Colonic mucosa (tissue), 4 donors: ENCODE measurements around the gene SMIM1. TPM values are rescaled to one million over a fixed set of nuclear protein-coding genes. Genes with fewer than 3 reads are reported as not detected.

Experiments
- DNase-seq: peaks from one replicate; pipeline ENCODE4 v3.0.0-alpha.2; 2020
- H3K27ac ChIP-seq: fragments of 200-600 bp; one replicate; pipeline ENCODE4 v1.8.0; 2021
- H3K27me3 ChIP-seq: fragments of 200-600 bp; one replicate; pipeline ENCODE4 v1.8.0; 2021
- H3K36me3 ChIP-seq: fragments of 200-600 bp; one replicate; pipeline ENCODE4 v1.8.0; 2021
- H3K4me1 ChIP-seq: fragments of 200-600 bp; one replicate; pipeline ENCODE4 v1.8.0; 2021; ENCODE audit warnings: mild to moderate bottlenecking
- H3K4me3 ChIP-seq: fragments of 200-600 bp; one replicate; pipeline ENCODE4 v1.8.0; 2021
- H3K9ac ChIP-seq, 2 donors: one replicate each; pipeline ENCODE4 v1.7.0; 2013; ENCODE audit warnings: control low read depth in 2 of 2, low read depth in 2 of 2, low read length in 2 of 2
- H3K9me3 ChIP-seq: fragments of 200-600 bp; one replicate; pipeline ENCODE4 v1.8.0; 2021
- CTCF ChIP-seq: fragments of 200-600 bp; IDR thresholded peaks from one replicate; pipeline ENCODE4 v1.8.0; 2022; ENCODE audit warnings: antibody characterized with exemption, mild to moderate bottlenecking
- intact Hi-C: fragments of 100-400 bp; cut with DNase I; formaldehyde crosslinking; loops from one replicate; pipeline ENCODE4 v1.14.1; 2022
- total RNA-seq, 2 donors: library from RNA; stranded (reverse); fragmentation: NEBNext Ultra II Directional in 1 of 2; extraction: Animal tissue kit (Norgen Biotek cat#: 25700) in 1 of 2; gene quantifications; one replicate each; pipeline ENCODE4 v1.2.1, GENCODE V29; 2021
- donor health status: healthy.
- donor health status: DM: no; HTN: no; CAD: no.
- donor health status: DM: no; HTN: no; CAD: no.

The SMIM1 gene
- total RNA-seq, 2 donors from 2014 or later, result 1.9 to 2.4 TPM

DNA sequence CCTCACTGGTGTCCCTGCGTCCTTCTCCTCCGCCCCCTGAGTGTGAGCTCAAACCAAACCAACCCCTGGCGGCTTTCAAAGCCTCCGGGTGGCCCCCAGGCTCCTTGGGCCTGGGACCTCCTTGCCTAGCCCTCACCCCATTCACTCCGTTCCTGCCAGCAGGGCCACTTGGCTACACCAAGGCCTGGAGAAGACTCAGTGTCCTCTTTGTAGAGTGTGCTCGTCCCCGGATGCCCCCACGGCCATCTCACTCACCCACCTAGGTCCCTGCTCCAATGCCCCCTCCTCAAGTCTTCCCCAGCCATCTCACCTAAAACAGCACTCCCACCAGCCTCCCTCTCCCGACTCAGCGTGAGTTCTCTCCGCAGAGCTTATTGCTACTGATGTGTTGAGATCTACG lies 27.5 kb upstream of the SMIM1 start:
- Histone ChIP-seq H3K9ac (no peak overlapping the region), H3K36me3 (no peaks in the 10 kb centered on the region), H3K9me3 (no peaks in the 10 kb centered on the region), H3K27ac (no peak overlapping the region), H3K4me3 (no peak overlapping the region), H3K27me3 (no peaks in the 10 kb centered on the region), H3K4me1 (peaks cover 8% of the 10 kb centered on the region)
- no peak for DNase-seq
- TF ChIP-seq CTCF, result no peak
- intact Hi-C loops, result no loop called here

DNA sequence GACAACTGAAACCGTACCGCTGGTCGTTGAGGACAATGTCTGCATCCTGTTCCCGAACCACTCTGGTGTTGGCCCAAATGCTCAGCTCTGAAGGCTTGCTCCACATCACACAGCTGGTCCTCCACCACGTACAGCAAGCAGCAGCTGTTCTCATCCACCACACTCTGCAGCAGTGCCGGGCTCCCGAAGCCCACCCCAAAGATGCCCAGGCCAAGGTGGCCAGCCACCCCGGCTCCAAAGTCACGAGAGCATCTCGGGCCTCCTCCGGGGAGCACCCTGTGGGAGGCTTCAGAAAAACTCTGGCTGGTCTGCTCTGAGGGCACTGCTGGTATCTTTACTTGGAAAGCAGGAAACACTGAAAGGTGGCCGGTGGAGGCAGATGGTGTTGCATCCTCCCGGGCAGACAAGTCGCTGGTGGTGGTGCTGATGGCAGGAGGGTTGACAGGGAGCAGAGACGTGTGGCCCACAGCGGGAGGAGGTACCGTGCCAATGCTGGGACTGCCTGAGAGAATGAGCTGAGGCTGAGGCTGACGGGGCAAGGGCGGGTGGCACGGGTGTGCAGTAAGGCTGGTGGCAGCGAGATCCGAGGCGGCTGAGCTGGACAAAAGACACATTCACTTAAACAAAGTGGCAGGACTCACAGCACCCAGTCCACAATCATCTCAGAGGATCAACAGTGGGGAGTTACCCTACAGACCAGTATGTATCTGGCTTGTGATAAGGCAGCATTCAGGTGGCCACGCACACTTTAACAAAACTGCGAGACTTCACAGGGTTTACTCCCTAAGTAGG lies 26.8 kb upstream of the SMIM1 start:
- Histone ChIP-seq H3K4me1 (peaks cover 8% of the 10 kb centered on the region), H3K4me3 (no peak overlapping the region), H3K9ac (no peak overlapping the region), H3K27me3 (no peaks in the 10 kb centered on the region), H3K36me3 (no peaks in the 10 kb centered on the region), H3K27ac (no peak overlapping the region), H3K9me3 (no peaks in the 10 kb centered on the region)
- TF ChIP-seq CTCF, result no peak
- intact Hi-C loops, result no loop called here
- DNase-seq, result no peak

DNA sequence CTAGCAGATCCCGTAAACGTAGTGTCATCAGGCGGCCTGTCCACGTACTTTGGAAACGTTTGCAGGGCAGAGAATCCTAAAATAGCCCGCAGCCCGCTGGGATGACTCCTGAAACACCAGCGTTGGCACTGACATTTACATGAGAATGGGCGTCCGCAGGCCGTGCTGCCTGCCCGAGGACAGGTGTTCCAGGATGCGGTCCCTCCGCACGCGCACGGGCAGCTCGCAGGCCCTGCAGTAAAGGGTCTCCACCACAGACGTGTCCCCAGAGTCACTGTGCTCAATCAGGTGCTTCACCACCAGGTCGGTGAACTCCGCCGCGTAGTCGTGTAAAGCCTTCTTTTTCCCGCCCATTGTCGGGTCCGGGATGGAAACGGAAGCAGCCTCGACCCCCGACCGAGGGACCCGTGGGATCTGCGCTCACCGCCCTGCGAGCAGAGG lies 26.1 kb upstream of the SMIM1 start:
- no peak for DNase-seq
- Histone ChIP-seq H3K4me1 (peaks cover 8% of the 10 kb centered on the region), H3K27ac (no peak overlapping the region), H3K27me3 (no peaks in the 10 kb centered on the region), H3K9me3 (no peaks in the 10 kb centered on the region), H3K4me3 (peak overlapping the region; percentile 66), H3K9ac (peak overlapping the region in 1 of 2 donors; percentile 60), H3K36me3 (no peaks in the 10 kb centered on the region)
- no peak for TF ChIP-seq CTCF
- intact Hi-C loops, result no loop called here

- intact Hi-C loops, result no loop called here
- Histone ChIP-seq H3K9me3 (no peaks in the 10 kb centered on the region), H3K9ac (peak overlapping the region in 1 of 2 donors; percentile 60), H3K4me3 (peak overlapping the region; percentile 66), H3K27me3 (no peaks in the 10 kb centered on the region), H3K4me1 (peaks cover 8% of the 10 kb centered on the region), H3K36me3 (no peaks in the 10 kb centered on the region), H3K27ac (no peak overlapping the region)
- peak; percentile 93 for DNase-seq
- no peak for TF ChIP-seq CTCF
These were observed 25.6 kb upstream of the SMIM1 start for GRCh38 chr1:3746830-3747521.

DNA sequence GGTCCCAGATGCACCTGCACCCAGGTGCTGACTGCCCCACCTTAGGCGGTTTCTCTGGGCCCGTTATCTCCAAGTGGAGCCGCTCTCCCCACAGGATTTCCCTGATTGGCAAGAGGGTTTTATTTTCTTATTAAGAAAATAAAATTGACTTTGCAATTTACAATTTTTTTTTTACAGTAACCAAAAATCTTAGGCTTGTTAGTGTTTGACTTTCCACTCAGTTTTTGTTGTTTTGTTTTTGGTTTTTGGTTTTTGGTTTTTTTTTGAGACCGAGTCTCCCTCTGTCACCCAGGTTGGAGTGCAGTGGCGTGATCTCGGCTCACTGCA lies 25.1 kb upstream of the SMIM1 start:
- TF ChIP-seq CTCF, result no peak
- no peak overlapping the region for H3K27ac ChIP-seq
- H3K4me3 ChIP-seq, result peak overlapping the region; percentile 66
- H3K36me3 ChIP-seq, result no peaks in the 10 kb centered on the region
- peaks cover 8% of the 10 kb centered on the region for H3K4me1 ChIP-seq
- no peak for DNase-seq
- intact Hi-C loops, result no loop called here
- no peak overlapping the region for H3K9ac ChIP-seq
- H3K27me3 ChIP-seq, result no peaks in the 10 kb centered on the region
- H3K9me3 ChIP-seq, result no peaks in the 10 kb centered on the region
